Right cardiac atrium (tissue), 5 donors: ENCODE measurements around the gene HCLS1. TPM values are rescaled to one million over a fixed set of nuclear protein-coding genes. Genes with fewer than 3 reads are reported as not detected.

Source experiments
- ATAC-seq, 2 donors: fragments of 200-7000 bp; cut with Tn5 transposase; one replicate each; pipeline versions ENCODE4 v1.8.0 to v1.9.1; 2020; ENCODE audit warnings: moderate library complexity in 2 of 2, mild to moderate bottlenecking in 1 of 2
- DNase-seq, 3 donors: peaks; one replicate each; pipeline ENCODE4 v3.0.0-alpha.2; 2020
- H3K27ac ChIP-seq: one replicate; pipeline ENCODE4 v1.5.1; 2013; ENCODE audit warnings: mild to moderate bottlenecking, low read length, control low read depth, moderate library complexity
- H3K27me3 ChIP-seq: one replicate; pipeline ENCODE4 v1.6.1; 2013; ENCODE audit not compliant: control insufficient read depth, insufficient read depth
- H3K4me1 ChIP-seq: one replicate; pipeline ENCODE4 v1.6.1; 2013; ENCODE audit warnings: low read length; ENCODE audit not compliant: control insufficient read depth, insufficient read depth
- H3K4me3 ChIP-seq: one replicate; pipeline ENCODE4 v1.5.1; 2013; ENCODE audit warnings: low read length, control low read depth
- H3K9me3 ChIP-seq: one replicate; pipeline ENCODE4 v1.6.1; 2013; ENCODE audit warnings: low read length; ENCODE audit not compliant: control insufficient read depth
- WGBS: extraction: QIAGEN DNeasy Blood & Tissue Kit; methylation state at CpG from one replicate; pipeline ENCODE4 v1.1.7; 2013; 5-methylcytosine and 5-hydroxymethylcytosine counted together
- intact Hi-C, 4 donors: fragments of 100-400 bp; cut with DNase I; formaldehyde crosslinking; loops; one replicate each; pipeline versions ENCODE4 v1.11.0 to v1.14.0; 2022 to 2023
- long read RNA-seq, 4 donors: library from polyadenylated mRNA; unstranded; transcript quantifications; one replicate each; pipeline ENCODE4 v2.0.0, GENCODE V29; 2020 to 2021
- polyA plus RNA-seq: library from polyadenylated mRNA; stranded (reverse); fragments of 200-250 nt; gene quantifications from one replicate; pipeline ENCODE4 v1.2.3, GENCODE V29; 2013
- total RNA-seq, 4 donors: library from RNA; stranded (reverse); fragmentation: NEBNext Ultra II Directional; extraction: Animal tissue kit (Norgen Biotek cat#: 25700); gene quantifications; one replicate each; pipeline ENCODE4 v1.2.1, GENCODE V29; 2021
- donor health status: healthy with polysubstance abuse.
- donor health status: DM: no; HTN: yes; CAD: no.
- donor health status: DM: no; HTN: no; CAD: no.
- donor health status: DM: no; HTN: yes; CAD: no; lungs with severe emphysema.
- donor health status: DM: yes; HTN: yes; CAD: no.

The HCLS1 gene, protein sequence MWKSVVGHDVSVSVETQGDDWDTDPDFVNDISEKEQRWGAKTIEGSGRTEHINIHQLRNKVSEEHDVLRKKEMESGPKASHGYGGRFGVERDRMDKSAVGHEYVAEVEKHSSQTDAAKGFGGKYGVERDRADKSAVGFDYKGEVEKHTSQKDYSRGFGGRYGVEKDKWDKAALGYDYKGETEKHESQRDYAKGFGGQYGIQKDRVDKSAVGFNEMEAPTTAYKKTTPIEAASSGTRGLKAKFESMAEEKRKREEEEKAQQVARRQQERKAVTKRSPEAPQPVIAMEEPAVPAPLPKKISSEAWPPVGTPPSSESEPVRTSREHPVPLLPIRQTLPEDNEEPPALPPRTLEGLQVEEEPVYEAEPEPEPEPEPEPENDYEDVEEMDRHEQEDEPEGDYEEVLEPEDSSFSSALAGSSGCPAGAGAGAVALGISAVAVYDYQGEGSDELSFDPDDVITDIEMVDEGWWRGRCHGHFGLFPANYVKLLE
- total RNA-seq (10 to 100 TPM; 19.9 to 25.9 (median 23.1) TPM), polyA plus RNA-seq (12.3 TPM)
- long read RNA-seq, donor 1, transcript HCLS1-201 (14 exons, 2,000 nt) = major isoform, 31 of 36 reads
- long read RNA-seq, donor 1, partial matches to known transcripts = 2 of 36 reads
- long read RNA-seq, donor 1, other reads (novel, unspliced or antisense) = 2 of 36 reads
- long read RNA-seq, donor 2, transcript HCLS1-201 (14 exons, 2,000 nt) = major isoform, 13 of 16 reads
- long read RNA-seq, donor 2, partial matches to known transcripts = 1 of 16 reads
- long read RNA-seq, donor 2, other reads (novel, unspliced or antisense) = 1 of 16 reads
- long read RNA-seq, donor 3, transcript HCLS1-201 (14 exons, 2,000 nt) = major isoform, 33 of 39 reads
- long read RNA-seq, donor 3, partial matches to known transcripts = 4 of 39 reads
- long read RNA-seq, donor 3, other reads (novel, unspliced or antisense) = 2 of 39 reads
- long read RNA-seq, donor 4, transcript HCLS1-201 (14 exons, 2,000 nt) = major isoform, 12 of 12 reads
- long read RNA-seq, donor 4, partial matches to known transcripts = 0 of 12 reads
- long read RNA-seq, donor 4, other reads (novel, unspliced or antisense) = 0 of 12 reads

DNA sequence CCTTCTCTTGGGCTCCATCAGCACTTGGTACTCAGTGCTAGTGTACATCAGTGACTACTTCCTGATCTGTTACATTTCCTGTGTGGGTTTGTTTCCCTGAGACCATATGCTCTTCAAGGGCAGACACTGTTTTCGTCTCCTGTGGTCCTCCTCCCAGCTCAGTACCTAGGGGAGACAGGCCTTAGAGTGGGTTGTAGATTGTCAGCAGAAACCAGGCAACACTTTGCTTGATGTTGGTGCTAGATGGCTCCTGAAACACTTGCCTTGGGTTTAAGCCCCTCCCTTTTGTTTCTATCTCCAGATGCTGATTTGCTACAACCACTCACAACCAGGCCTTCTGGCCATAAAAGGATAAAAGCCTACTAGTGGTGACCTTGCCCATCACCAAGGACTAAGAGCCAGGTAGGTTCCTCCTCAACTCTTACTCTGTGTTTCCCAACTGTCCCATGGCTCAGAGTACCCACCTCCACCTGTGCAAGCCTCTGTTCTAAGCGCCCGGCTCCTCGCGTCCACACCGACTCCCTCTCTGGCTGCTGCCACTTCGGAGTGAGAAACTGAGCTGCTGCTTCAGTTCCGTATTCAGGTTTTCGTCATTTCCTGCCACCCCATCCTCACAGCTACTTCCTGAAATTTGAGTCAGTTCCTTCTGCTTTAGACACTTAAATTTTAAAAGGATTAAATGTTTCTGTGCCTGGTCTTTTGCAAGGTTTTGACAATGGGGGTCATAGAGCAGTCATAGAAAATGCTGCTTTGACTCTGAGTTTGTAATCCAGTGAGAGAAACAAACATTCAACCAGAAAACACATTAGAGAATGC is at the start of gene HCLS1:
Gene HCLS1, minus strand, starts transcription at position 548 of the 816 bp plus-strand sequence. CDS start 2,556 bp downstream, outside the sequence.
- Histone ChIP-seq H3K27me3 (no peaks in the 10 kb centered on the region), H3K27ac (peak within 1 kb of the TSS; percentile 57), H3K9me3 (no peaks in the 10 kb centered on the region), H3K4me3 (peak within 1 kb of the TSS; percentile 26), H3K4me1 (peaks cover 16% of the 10 kb centered on the region)
- peak; percentile 37 to 58 for ATAC-seq
- DNase-seq = peak; percentile 36 to 66 (median 62)
- WGBS = 61% methylated on average over 9 of the region's 9 CpGs
- intact Hi-C loops = no loop called here

DNA sequence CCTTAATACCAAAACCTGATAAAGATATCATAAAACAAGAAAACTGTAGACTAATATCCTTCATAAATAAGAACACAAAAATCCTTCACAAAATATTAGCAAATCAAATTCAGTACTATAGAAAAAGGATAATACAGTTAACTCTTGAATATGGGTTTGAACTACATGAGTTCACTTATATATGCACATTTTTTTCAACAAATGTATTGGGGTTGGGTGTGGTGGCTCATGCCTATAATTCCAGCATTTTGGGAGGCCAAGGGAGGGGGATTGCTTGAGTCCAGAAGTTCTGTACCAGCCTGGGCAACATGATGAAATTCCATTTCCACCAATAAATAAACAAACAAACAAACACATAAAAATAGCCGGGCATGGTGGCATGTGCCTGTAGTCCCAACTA is 49.6 kb upstream of the HCLS1 start:
- ATAC-seq = no peak
- intact Hi-C loops = no loop called here
- Histone ChIP-seq H3K4me3 (no peak overlapping the region), H3K27ac (no peak overlapping the region), H3K27me3 (no peaks in the 10 kb centered on the region), H3K9me3 (no peaks in the 10 kb centered on the region), H3K4me1 (no peaks in the 10 kb centered on the region)
- 55% methylated on average over 1 of the region's 1 CpG for WGBS
- no peak for DNase-seq

DNA sequence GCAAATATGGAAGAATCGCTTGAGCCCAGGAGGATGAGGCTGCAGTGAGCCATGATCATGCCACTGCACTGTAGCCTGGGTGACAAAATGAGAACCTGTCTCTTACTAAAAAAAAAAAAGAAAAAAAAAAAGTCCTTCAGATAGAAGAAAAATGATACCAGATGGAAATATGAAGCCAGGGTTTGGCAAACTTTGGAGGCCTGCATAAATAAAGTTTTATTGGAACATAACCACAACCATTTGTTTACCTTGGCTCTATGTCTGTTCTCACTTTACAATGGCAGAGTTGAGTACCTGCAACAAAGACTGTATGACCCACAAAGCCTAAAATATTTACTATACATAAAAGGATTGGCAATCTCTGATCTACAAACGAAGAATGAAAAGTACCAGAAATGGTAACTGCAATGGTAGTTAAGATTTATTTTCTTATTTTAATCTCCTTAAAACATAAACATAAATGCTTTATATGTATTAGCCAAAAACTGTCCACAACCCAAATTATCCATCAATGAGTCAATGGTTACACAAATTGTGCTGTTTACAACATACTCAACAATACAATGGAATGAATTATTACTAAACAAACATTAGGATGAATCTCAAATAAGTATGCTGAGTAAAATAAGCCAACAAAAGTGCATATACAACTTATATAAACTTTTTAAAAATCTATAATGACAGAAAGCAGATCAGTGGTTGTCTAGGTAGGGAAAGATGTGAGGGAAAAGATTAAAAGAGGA is 47.0 kb upstream of the HCLS1 start:
- over 99% methylated on average over 2 of the region's 2 CpGs for WGBS
- Histone ChIP-seq H3K4me1 (no peaks in the 10 kb centered on the region), H3K27ac (no peak overlapping the region), H3K4me3 (no peak overlapping the region), H3K27me3 (no peaks in the 10 kb centered on the region), H3K9me3 (no peaks in the 10 kb centered on the region)
- intact Hi-C loops = no loop called here
- DNase-seq (no peak), ATAC-seq (no peak)

DNA sequence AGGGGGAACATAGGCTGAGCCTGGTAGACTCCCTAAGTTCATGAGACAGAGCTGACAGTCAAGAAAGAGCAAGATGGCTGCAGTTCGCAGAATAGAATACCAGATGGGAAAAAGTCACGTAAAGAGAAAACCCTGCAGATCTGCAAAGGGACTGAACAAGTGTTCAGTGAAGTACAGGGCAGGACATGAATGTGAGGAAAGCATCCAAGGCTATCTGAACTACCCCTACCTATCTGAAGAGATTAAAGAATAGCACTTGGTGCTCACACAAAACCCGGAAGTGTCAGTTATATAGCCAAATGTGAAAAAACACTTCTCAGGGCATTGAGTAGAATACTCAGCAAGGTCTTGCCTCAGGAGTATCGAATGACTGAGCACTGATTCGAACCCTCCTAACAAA is 44.8 kb upstream of the HCLS1 start:
- Histone ChIP-seq H3K4me1 (no peaks in the 10 kb centered on the region), H3K27ac (peak overlapping the region; percentile 72), H3K9me3 (no peaks in the 10 kb centered on the region), H3K27me3 (no peaks in the 10 kb centered on the region), H3K4me3 (peak overlapping the region; percentile 32)
- 69% methylated on average over 5 of the region's 5 CpGs for WGBS
- DNase-seq (no peak), ATAC-seq (peak in 1 of 2 donors; percentile 48)
- intact Hi-C loops = no loop called here

DNA sequence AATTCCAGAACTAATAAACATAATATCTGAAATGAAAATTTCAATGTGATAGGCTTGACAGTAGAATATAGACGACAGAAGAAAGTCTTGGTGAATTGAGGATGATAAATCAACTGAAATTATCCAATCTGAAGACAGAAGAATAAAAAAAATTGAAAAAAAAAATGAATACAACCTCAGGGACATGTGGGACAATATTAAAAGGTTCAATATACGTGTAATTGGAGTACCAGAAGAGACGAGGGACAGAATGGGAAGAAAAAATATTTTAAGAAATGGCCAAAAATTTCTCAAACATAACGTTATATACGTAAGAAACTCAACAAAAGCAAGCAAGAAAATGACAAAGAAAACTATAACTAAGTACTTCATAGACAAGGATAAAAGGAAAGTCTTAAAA is 43.3 kb upstream of the HCLS1 start:
- Histone ChIP-seq H3K4me1 (no peaks in the 10 kb centered on the region), H3K27me3 (no peaks in the 10 kb centered on the region), H3K27ac (no peak overlapping the region), H3K4me3 (no peak overlapping the region), H3K9me3 (no peaks in the 10 kb centered on the region)
- no peak for ATAC-seq
- intact Hi-C loops = no loop called here
- no peak for DNase-seq
- WGBS = 98% methylated on average over 5 of the region's 5 CpGs

DNA sequence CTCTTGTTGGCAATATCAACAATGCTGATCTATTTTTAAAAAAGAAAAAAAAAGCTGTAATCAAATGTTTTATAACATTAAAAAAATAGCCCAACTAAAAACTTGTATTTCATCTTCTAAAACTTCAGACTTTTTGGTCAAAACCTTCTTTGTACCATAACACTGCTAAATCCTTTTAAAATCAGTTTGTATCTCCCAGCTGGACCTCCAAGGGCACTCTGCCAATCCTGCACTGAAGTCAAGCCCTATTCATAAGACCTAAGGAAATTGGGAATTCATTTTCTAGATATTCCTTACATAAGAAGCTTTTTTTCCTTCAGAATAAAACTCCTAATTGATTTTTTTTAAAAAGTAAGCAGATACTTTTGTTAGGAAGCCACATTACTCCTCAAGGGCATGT is 38.2 kb upstream of the HCLS1 start:
- ATAC-seq (peak in 1 of 2 donors; percentile 49), DNase-seq (peak in 2 of 3 donors; percentile 38 to 70)
- no peak overlapping the region for H3K4me3 ChIP-seq
- peaks cover 4% of the 10 kb centered on the region for H3K4me1 ChIP-seq
- no peaks in the 10 kb centered on the region for H3K27me3 ChIP-seq
- no peaks in the 10 kb centered on the region for H3K9me3 ChIP-seq
- intact Hi-C loops = loop anchor here in 1 of 4 donors (5.0 kb wide), 1 partner anchor 48 kb away; the partner anchor contains the start of gene GOLGB1
- no peak overlapping the region for H3K27ac ChIP-seq

DNA sequence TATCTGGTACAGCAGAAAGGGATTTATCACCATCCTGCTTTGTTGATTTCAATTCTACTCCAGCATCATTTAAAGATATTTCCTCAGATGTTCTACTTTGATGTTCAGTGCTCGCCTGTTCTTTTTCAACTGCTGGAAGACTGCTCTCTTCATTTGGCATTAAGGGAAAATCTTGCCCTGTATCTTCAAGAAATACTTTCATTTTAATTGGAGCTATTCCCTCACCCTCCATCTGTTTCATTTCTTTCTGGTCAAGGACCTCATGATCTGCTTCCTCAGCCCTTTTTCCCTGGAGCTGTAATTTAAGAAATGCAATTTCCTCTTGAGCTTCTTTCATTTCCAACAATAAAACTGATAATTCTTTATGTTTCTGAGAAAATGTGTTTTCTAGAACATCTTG is 37.8 kb upstream of the HCLS1 start:
- Histone ChIP-seq H3K4me3 (no peak overlapping the region), H3K27ac (no peak overlapping the region), H3K4me1 (peaks cover 4% of the 10 kb centered on the region), H3K27me3 (no peaks in the 10 kb centered on the region), H3K9me3 (no peaks in the 10 kb centered on the region)
- 71% methylated on average over 1 of the region's 1 CpG for WGBS
- intact Hi-C loops = loop anchor here in 1 of 4 donors (5.0 kb wide), 1 partner anchor 49 kb away; the partner anchor contains the start of gene GOLGB1
- DNase-seq (no peak), ATAC-seq (peak in 1 of 2 donors; percentile 66)

DNA sequence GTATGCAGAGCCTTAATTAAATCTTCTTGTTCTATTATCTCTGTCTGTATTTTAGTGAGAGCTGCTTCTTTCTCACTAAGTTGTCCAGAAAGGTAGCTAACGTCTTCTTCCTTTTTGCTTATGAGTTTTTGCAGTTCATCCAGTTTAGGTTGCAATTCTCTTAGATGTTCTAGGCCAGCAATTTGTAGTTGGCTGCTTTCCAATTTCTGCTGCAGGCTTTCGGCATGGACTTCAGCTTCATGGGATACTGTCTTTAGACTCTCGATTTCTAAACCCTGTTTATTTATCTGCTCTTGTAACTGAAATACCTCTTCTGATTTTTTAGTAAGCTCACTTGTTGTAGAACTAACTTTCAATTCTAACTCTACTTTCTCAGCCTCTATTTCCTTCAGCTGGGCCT is 35.5 kb upstream of the HCLS1 start:
- 40% methylated on average over 3 of the region's 3 CpGs for WGBS
- H3K4me3 ChIP-seq = no peak overlapping the region
- ATAC-seq (no peak), DNase-seq (no peak)
- no peaks in the 10 kb centered on the region for H3K9me3 ChIP-seq
- peaks cover 6% of the 10 kb centered on the region for H3K4me1 ChIP-seq
- no peak overlapping the region for H3K27ac ChIP-seq
- intact Hi-C loops = loop anchor here in 1 of 4 donors (5.0 kb wide), 1 partner anchor 51 kb away; the partner anchor contains the start of gene GOLGB1
- no peaks in the 10 kb centered on the region for H3K27me3 ChIP-seq

DNA sequence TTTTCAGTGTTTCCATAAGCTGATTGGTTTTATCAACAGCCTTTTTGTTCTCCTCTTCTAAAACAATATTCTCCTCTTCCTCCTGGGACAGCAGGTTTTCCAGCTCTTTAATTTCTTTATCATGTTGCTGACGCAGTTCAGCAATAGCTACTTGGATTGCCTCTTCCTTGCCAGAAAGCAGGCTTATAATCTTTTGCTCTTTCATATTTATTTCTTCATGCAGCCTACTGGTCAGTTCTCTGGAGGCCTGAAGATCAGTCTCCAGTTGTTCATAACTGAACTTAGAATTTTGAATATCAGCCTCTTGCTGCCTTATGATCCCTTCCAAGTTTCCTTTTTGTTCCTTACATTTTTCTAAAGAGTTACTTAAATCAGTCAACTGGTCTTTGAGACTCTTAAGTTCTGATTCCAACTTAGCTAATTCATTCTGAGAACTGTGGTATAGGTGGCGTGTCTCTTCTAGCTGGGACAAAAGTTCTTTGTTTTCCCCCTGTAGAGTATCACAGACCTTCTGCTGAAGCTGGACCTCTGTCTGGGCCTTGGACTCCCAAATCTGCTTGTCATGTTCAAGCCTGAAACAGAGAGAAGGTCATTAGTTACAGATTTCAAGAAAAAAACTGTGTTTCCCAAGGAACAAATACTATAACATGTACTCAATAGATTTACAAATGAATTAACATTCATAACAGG is 31.5 kb upstream of the HCLS1 start:
- DNase-seq (peak in 1 of 3 donors; percentile 47), ATAC-seq (peak; percentile 89 to 91)
- 54% methylated on average over 2 of the region's 2 CpGs for WGBS
- intact Hi-C loops = no loop called here
- Histone ChIP-seq H3K4me3 (no peak overlapping the region), H3K27me3 (no peaks in the 10 kb centered on the region), H3K27ac (no peak overlapping the region), H3K9me3 (no peaks in the 10 kb centered on the region), H3K4me1 (peaks cover 6% of the 10 kb centered on the region)
